K562 (cell line): ENCODE data around the gene CD276. TPM values are rescaled to one million over a fixed set of nuclear protein-coding genes. Genes with fewer than 3 reads are reported as not detected.

Experiments used
- ATAC-seq: fragments of 200-7000 bp; cut with Tn5 transposase; 3 replicates; pipeline ENCODE4 v1.9.1; 2020; ENCODE audit warnings: moderate library complexity
- BruUV-seq: library from RNA; stranded (reverse); fragments of 400-500 nt; replicated peaks from 2 replicates; lab custom pipeline; 2021; lab: Mats Ljungman, UMichigan
- CTCF ChIA-PET: fragments of 300-600 bp; formaldehyde crosslinking; extraction: SDS; loops from one replicate; lab custom pipeline; 2021; ENCODE audit warnings: low intra/inter-chr PET ratio; lab: Yijun Ruan, JAX
- POLR2A ChIA-PET: fragments of 300-600, 350-650 bp; sonication (Branson Sonifier 250); formaldehyde crosslinking; extraction: SDS; loops from one replicate; lab custom pipeline; 2021; ENCODE audit warnings: antibody characterized with exemption, inconsistent platforms; lab: Yijun Ruan, JAX
- DNase-seq, 4 experiments: peaks; one replicate each; pipeline versions ENCODE4 v3.0.0 to v3.0.0-alpha.2; 2011 to 2018; ENCODE audit warnings: low spot score in 3 of 4, mixed read lengths in 3 of 4; ENCODE audit errors: extremely low read depth in 1 of 4
- FAIRE-seq: peaks from 2 replicates; lab custom pipeline; 2011; peaks lifted over from hg19 to GRCh38; lab: Jason Lieb, UNC
- H2AFZ ChIP-seq: 2 replicates; pipeline ENCODE4 v1.6.0; 2011; ENCODE audit warnings: low read depth, low read length, control low read depth, inconsistent platforms
- H3K27ac ChIP-seq: fragments of 200-600 bp; 3 replicates; pipeline ENCODE4 v1.8.0; 2011; ENCODE audit warnings: low read depth, mild to moderate bottlenecking, control low read depth, inconsistent platforms, low read length, moderate library complexity, mixed read lengths; ENCODE audit errors: extremely low read depth
- H3K27me3 ChIP-seq, 2 experiments: fragments of 300-600 bp in 1 of 2; 2 replicates in 1 of 2; 3 replicates in 1 of 2; pipeline versions ENCODE4 v1.6.0 to v1.8.0; 2011; ENCODE audit warnings: inconsistent platforms in 2 of 2, low read length in 2 of 2, mild to moderate bottlenecking in 1 of 2, mixed read lengths in 1 of 2, moderate library complexity in 1 of 2; ENCODE audit not compliant: control insufficient read depth in 2 of 2, insufficient read depth in 2 of 2
- H3K36me3 ChIP-seq: fragments of 300-600 bp; 3 replicates; pipeline ENCODE4 v1.8.0; 2011; ENCODE audit warnings: mild to moderate bottlenecking, low read length, inconsistent platforms; ENCODE audit not compliant: control insufficient read depth, insufficient read depth
- H3K4me1 ChIP-seq, 2 experiments: fragments of 200-600 bp in 1 of 2; replicated peaks in 1 of 2; 2 replicates in 1 of 2; 3 replicates in 1 of 2; pipeline versions ENCODE4 v1.5.1 to v1.8.0; 2011; ENCODE audit warnings: inconsistent platforms in 2 of 2, low read length in 2 of 2, mild to moderate bottlenecking in 1 of 2, mixed read lengths in 1 of 2, moderate library complexity in 1 of 2; ENCODE audit not compliant: control insufficient read depth in 2 of 2, insufficient read depth in 2 of 2
- H3K4me2 ChIP-seq: 2 replicates; pipeline ENCODE4 v1.6.1; 2011; ENCODE audit warnings: low read length, control low read depth, inconsistent platforms, mixed read lengths; ENCODE audit not compliant: insufficient read depth
- H3K4me3 ChIP-seq: fragments of 200-600 bp; sonication (generic), shearing (Covaris generic); 2 replicates; pipeline ENCODE4 v1.5.1; 2016; ENCODE audit warnings: control low read depth, inconsistent platforms
- H3K79me2 ChIP-seq: fragments of 200-600 bp; 3 replicates; pipeline ENCODE4 v1.8.0; 2011; ENCODE audit warnings: low read length, inconsistent platforms; ENCODE audit not compliant: control insufficient read depth, insufficient read depth
- H3K9ac ChIP-seq, 2 experiments: 2 replicates each; pipeline versions ENCODE4 v1.6.0 to v1.6.1; 2011; ENCODE audit warnings: low read depth in 2 of 2, low read length in 2 of 2, control low read depth in 1 of 2, inconsistent platforms in 1 of 2, mild to moderate bottlenecking in 1 of 2, mixed read lengths in 1 of 2; ENCODE audit not compliant: insufficient read depth in 1 of 2
- H3K9me1 ChIP-seq: one replicate; pipeline ENCODE4 v1.6.0; 2011; ENCODE audit warnings: inconsistent platforms, mild to moderate bottlenecking, low read length, moderate library complexity; ENCODE audit not compliant: control insufficient read depth, insufficient read depth
- H3K9me3 ChIP-seq: replicated peaks from 2 replicates; pipeline ENCODE4 v1.5.1; 2011; ENCODE audit warnings: low read depth, low read length, inconsistent platforms; ENCODE audit not compliant: control insufficient read depth, insufficient read depth
- H4K20me1 ChIP-seq: replicated peaks from 2 replicates; pipeline ENCODE4 v1.6.1; 2011; ENCODE audit warnings: low read length, inconsistent platforms, mixed read lengths; ENCODE audit not compliant: control insufficient read depth, insufficient read depth
- BDP1 ChIP-seq: IDR thresholded peaks from 3 replicates; pipeline ENCODE4 v1.6.1; 2011; ENCODE audit not compliant: insufficient read length, insufficient read depth
- BMI1 ChIP-seq: fragments of 150-350 bp; IDR thresholded peaks from 2 replicates; pipeline ENCODE4 v1.6.1; 2014; ENCODE audit warnings: low read length
- DPF2 ChIP-seq: fragments of 450-650 bp; IDR thresholded peaks from 2 replicates; pipeline ENCODE4 v1.6.1; 2016
- ELF1 ChIP-seq: fragments of 200-800 bp; sonication (Bioruptor generic); IDR thresholded peaks from 2 replicates; pipeline ENCODE4 v1.6.1; 2016; ENCODE audit warnings: missing genetic modification characterization, missing compliant biosample characterization
- ETS2 ChIP-seq: IDR thresholded peaks from 2 replicates; pipeline ENCODE4 v1.6.1; 2016; ENCODE audit warnings: borderline replicate concordance, missing genetic modification characterization, mild to moderate bottlenecking, moderate library complexity, missing compliant biosample characterization; ENCODE audit not compliant: poor library complexity, severe bottlenecking
- ETV1 ChIP-seq: fragments of 450-650 bp; conservative IDR thresholded peaks from 2 replicates; pipeline ENCODE4 v1.6.1; 2016; ENCODE audit warnings: missing genetic modification characterization, control low read depth, low read depth, missing compliant biosample characterization
- GABPB1 ChIP-seq: sonication (generic); formaldehyde crosslinking; IDR thresholded peaks from 2 replicates; pipeline ENCODE4 v1.8.0; 2022; ENCODE audit warnings: mild to moderate bottlenecking, missing genetic modification reagents
- MECOM ChIP-seq: fragments of 250-450 bp; sonication (Bioruptor Pico); IDR thresholded peaks from 2 replicates; pipeline ENCODE4 v1.8.0; 2022; ENCODE audit warnings: inconsistent platforms
- NCOA4 ChIP-seq: fragments of 450-650 bp; IDR thresholded peaks from 2 replicates; pipeline ENCODE4 v1.6.1; 2018; ENCODE audit warnings: mild to moderate bottlenecking; ENCODE audit not compliant: partially characterized antibody
- SMARCB1 ChIP-seq: IDR thresholded peaks from 2 replicates; pipeline ENCODE4 v1.6.1; 2011; ENCODE audit warnings: improper control_type of control experiment, low read depth; ENCODE audit not compliant: insufficient read length
- SRSF1 ChIP-seq: fragments of 200-400 bp; formaldehyde crosslinking; IDR thresholded peaks from 2 replicates; pipeline ENCODE4 v1.6.1; 2017; ENCODE audit warnings: mild to moderate bottlenecking, low read depth, low read length, moderate library complexity
- ZKSCAN8 ChIP-seq: fragments of 200-800 bp; sonication (Bioruptor generic); IDR thresholded peaks from 2 replicates; pipeline ENCODE4 v1.6.1; 2016; ENCODE audit warnings: missing genetic modification characterization, missing compliant biosample characterization
- ZNF311 ChIP-seq: fragments of 250-450 bp; sonication (Bioruptor Pico); IDR thresholded peaks from 2 replicates; pipeline ENCODE4 v1.4.0; 2020; ENCODE audit warnings: mild to moderate bottlenecking, moderate library complexity
- ZNF431 ChIP-seq: sonication (generic); formaldehyde crosslinking; IDR thresholded peaks from 2 replicates; pipeline ENCODE4 v1.8.0; 2022; ENCODE audit warnings: mild to moderate bottlenecking, missing genetic modification reagents
- ZNF551 ChIP-seq: fragments of 250-450 bp; sonication (Bioruptor Pico); IDR thresholded peaks from 2 replicates; pipeline ENCODE4 v1.5.0; 2021; ENCODE audit warnings: mild to moderate bottlenecking, moderate library complexity
- ZNF592 ChIP-seq: fragments of 450-650 bp; IDR thresholded peaks from 2 replicates; pipeline ENCODE4 v1.6.1; 2017; ENCODE audit warnings: antibody characterized with exemption, mild to moderate bottlenecking
- WGBS: fragments of 100-300 bp; shearing (Covaris generic); methylation state at CpG from one replicate; pipeline ENCODE4 v1.1.6; 2016; ENCODE audit warnings: low coverage, mixed read lengths; ENCODE audit not compliant: insufficient coverage; ENCODE audit errors: missing lambda C conversion rate; 5-methylcytosine and 5-hydroxymethylcytosine counted together
- in situ Hi-C: fragments of 300-500 bp; cut with MboI; formaldehyde crosslinking; loops from 4 replicates; pipeline ENCODE4 v1.15.0; 2018; ENCODE audit warnings: inconsistent platforms, mixed read lengths
- intact Hi-C: fragments of 100-400 bp; cut with micrococcal nuclease; formaldehyde crosslinking; loops from 2 replicates; pipeline ENCODE4 v1.14.2; 2022
- polyA plus RNA-seq, 8 experiments: library from polyadenylated mRNA; depleted of rRNA in 4 of 8; stranded (reverse) in 5 of 8; unstranded in 3 of 8; fragments of >200 nt; fragmentation: Nextera tagmentation in 2 of 8; fragmentation: Illumina TruSeq in 1 of 8; extraction: Ambion mirVana in 2 of 8; extraction: Trizol in 1 of 8; gene quantifications; 2 replicates each; pipeline versions ENCODE4 v1.2.1 to v1.2.3, GENCODE V29; 2011 to 2014; ENCODE audit warnings: inconsistent platforms in 1 of 8, missing spikeins in 1 of 8
- total RNA-seq, 7 experiments: library from RNA; depleted of rRNA in 6 of 7; stranded (reverse); fragments of >200 nt in 6 of 7; fragmentation: Illumina TruSeq in 2 of 7; extraction: Trizol in 2 of 7; gene quantifications; 2 replicates each; pipeline versions ENCODE4 v1.2.1 to v1.2.3, GENCODE V29; 2011 to 2021; ENCODE audit warnings: low replicate concordance in 1 of 7
- TF ChIP-seq, protein P1 (sequence below): IDR thresholded peaks from 2 replicates; pipeline ENCODE4 v1.6.1; 2011; ENCODE audit warnings: borderline replicate concordance, low read depth, mild to moderate bottlenecking, moderate library complexity, low read length; ENCODE audit not compliant: insufficient read depth, poor library complexity, severe bottlenecking
- TF ChIP-seq, protein P2 (sequence below), 2 experiments: fragments of 250-450 bp in 1 of 2; fragments of 450-650 bp in 1 of 2; sonication (Bioruptor Pico) in 1 of 2; IDR thresholded peaks; 2 replicates each; pipeline versions ENCODE4 v1.6.1 to v1.8.0; 2016 to 2021; ENCODE audit warnings: mild to moderate bottlenecking in 2 of 2, moderate library complexity in 2 of 2, missing compliant biosample characterization in 1 of 2, missing genetic modification characterization in 1 of 2

The CD276 gene
- total and polyA plus RNA-seq, 9 of the 15 experiments (the other 6 are each of a cell fraction or from before 2014, with no cell fraction given), result 0.11 to 3.6 (median 2.3) TPM

GRCh38 chr15:73763931-73764330 lies 79.7 kb downstream of the CD276 start:
- FAIRE-seq (no peak), DNase-seq (no peak), ATAC-seq (no peak)
- in situ Hi-C loops, result no loop called here
- Histone ChIP-seq H3K4me1 (no peaks in the 10 kb centered on the region; a peak in 1 of 5 replicates), H3K4me3 (no peak overlapping the region), H3K27ac (no peak overlapping the region), H3K36me3 (no peaks in the 10 kb centered on the region), H3K9me1 (no peaks in the 10 kb centered on the region), H3K9ac (no peak overlapping the region), H3K4me2 (no peak overlapping the region), H3K79me2 (no peaks in the 10 kb centered on the region), H4K20me1 (no peaks in the 10 kb centered on the region; the same call in 1 of the 2 replicates), H3K27me3 (peaks cover 20 to 46% of the 10 kb centered on the region in 2 experiments; a peak in 4 of 5 replicates), H3K9me3 (no peaks in the 10 kb centered on the region), H2AFZ (no peak overlapping the region)
- WGBS, result 0% methylated on average over 3 of the region's 3 CpGs
- CTCF ChIA-PET, result no interaction called here
- intact Hi-C loops, result no loop called here
- no TSS peak for BruUV-seq
- POLR2A ChIA-PET, result no interaction called here
- no peak for TF ChIP-seq ZKSCAN8 (CRISPR knock-in tag)
- no peak for TF ChIP-seq SMARCB1
- no peak for TF ChIP-seq ETS2 (tag)
- no peak for TF ChIP-seq NCOA4
- no peak for TF ChIP-seq DPF2
- TF ChIP-seq, protein P1, sequence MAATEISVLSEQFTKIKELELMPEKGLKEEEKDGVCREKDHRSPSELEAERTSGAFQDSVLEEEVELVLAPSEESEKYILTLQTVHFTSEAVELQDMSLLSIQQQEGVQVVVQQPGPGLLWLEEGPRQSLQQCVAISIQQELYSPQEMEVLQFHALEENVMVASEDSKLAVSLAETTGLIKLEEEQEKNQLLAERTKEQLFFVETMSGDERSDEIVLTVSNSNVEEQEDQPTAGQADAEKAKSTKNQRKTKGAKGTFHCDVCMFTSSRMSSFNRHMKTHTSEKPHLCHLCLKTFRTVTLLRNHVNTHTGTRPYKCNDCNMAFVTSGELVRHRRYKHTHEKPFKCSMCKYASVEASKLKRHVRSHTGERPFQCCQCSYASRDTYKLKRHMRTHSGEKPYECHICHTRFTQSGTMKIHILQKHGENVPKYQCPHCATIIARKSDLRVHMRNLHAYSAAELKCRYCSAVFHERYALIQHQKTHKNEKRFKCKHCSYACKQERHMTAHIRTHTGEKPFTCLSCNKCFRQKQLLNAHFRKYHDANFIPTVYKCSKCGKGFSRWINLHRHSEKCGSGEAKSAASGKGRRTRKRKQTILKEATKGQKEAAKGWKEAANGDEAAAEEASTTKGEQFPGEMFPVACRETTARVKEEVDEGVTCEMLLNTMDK, result no peak
- no peak for TF ChIP-seq ZNF551 (CRISPR knock-in tag)
- no peak for TF ChIP-seq SRSF1
- no peak for TF ChIP-seq ZNF311
- no peak for TF ChIP-seq ZNF431 (CRISPR knock-in tag)
- TF ChIP-seq, protein P2, sequence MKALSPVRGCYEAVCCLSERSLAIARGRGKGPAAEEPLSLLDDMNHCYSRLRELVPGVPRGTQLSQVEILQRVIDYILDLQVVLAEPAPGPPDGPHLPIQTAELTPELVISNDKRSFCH (CRISPR knock-in tag; IDR thresholded peaks at IDR 0.05), result no peak
- TF ChIP-seq, protein P2 (tag; IDR thresholded peaks at IDR 0.05), result no peak
- TF ChIP-seq BDP1, result no peak
- TF ChIP-seq ETV1 (tag), result no peak
- TF ChIP-seq GABPB1 (CRISPR knock-in tag), result no peak
- TF ChIP-seq BMI1, result no peak
- TF ChIP-seq ELF1, result no peak
- no peak for TF ChIP-seq MECOM (CRISPR knock-in tag)
- no peak for TF ChIP-seq ZNF592
